Endometrial microvascular endothelial cells (primary cell): Measurements from ENCODE around the gene PSMA4. TPM values are rescaled to one million over a fixed set of nuclear protein-coding genes. Genes with fewer than 3 reads are reported as not detected.
"Not testable (repeated sequence)": the region's sequence is repeated elsewhere in the genome, so short reads cannot be mapped to it uniquely, and the experiment has no call there.

Source experiments
- in situ Hi-C: cut with HindIII; loops from 2 replicates; pipeline ENCODE4 v1.10.0; 2017; ENCODE audit warnings: low sequenced_read_pairs, low pct_unique_long_range_greater_than_20kb; ENCODE audit errors: inconsistent ontology term
- total RNA-seq: library from RNA; depleted of rRNA; stranded (reverse); fragments of >200 nt; gene quantifications from one replicate; pipeline ENCODE4 v1.2.3, GENCODE V29; 2015; ENCODE audit errors: inconsistent ontology term

The PSMA4 gene
- total RNA-seq, 1 donor from 2014 or later, result 374 TPM

DNA sequence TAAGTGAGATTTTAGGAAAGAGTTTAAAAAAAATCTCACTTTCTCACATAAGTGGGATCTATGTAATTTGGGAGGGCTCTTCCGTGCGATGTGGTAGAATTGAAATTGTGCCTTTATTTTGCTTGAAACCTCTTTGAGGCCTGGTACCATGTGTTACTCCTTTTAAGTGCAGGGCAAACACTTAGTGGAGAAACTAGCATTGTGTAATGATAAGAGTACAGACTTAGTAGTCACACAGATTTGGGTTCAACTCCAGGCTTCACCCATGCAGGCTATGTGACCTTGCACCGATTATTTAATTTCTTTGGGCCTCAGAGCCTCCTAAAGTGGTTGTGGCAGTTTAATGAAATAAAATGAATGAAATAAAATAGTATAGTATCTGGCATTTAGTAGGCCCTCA, 2.4 kb downstream of the PSMA4 start:
- in situ Hi-C loops, result no loop called here

DNA sequence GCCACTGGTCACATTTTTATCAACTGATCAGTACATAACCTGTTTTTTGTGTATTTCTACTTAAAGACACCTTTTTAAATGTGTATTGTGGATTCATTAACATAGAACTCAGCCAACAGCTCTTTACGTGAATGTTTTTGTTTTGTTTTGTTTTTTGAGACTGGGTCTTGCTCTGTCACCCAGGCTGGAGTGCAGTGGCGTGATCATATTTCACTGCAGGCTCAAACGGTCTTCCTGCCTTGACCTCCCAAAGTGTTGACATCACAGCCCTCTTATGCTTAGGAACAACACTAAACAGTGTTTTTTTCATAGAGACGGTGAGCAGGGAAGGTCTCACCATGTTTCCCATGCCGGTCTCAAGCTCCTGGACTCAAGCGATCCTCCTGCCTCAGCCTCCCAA, 9.9 kb downstream of the PSMA4 start:
- in situ Hi-C loops, result no loop called here

DNA sequence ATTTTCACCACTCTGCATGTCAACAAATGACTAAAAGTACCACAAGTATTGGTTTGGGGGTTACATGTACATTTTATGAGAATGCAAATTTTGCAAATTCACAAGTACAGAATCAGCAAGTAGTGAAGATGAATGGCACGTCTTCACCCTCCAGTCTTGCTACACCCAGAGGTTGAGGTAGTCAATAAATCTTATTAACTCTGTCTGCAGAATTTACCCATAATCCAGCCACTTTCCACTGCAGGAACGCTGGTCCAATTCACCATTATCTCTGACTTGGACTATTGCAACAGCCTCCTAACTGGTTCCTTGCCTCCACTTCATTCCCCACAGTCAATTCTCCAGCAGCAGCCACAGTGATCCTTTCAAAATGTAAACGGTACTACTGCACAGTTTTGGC, 10.6 kb downstream of the PSMA4 start:
- in situ Hi-C loops, result no loop called here

DNA sequence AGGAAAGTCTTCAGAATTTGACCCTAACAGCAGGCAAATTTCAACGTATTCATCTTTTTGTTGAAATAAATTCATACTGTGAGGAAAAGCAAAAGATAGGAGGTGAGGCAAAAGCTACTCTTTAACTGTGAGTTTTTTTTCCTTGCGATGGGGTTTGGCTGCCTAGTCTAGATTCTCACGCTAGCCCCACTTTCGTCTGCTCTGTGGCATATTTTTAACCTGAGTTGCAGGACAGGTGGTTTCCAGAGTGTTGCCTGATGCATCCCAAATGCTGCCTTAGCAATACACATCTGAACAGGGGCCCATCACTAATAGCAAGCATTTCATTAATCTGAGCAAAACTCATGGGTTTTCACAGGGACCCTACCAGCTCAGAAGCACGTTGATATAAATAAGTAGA, 11.7 kb downstream of the PSMA4 start:
- in situ Hi-C loops, result no loop called here

DNA sequence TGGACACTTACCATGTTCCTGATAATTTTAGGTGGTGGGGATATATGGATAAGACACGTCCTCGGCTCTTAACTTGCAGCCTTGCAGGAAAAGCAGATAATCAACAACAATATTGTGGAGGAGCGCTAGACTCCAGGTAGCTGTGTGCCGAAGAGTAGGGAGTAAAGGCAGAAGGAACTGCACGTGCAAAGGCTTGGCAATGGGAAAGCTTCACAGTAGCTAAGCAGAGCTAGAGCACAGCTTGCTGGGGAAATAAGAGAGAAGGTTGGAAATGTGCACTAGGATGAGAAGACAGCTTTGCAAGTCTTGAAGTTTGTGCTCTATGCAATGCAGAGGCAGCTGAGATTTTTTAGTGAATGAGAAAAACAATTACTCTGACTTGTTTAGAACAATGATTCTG, 12.4 kb downstream of the PSMA4 start:
- in situ Hi-C loops, result no loop called here

DNA sequence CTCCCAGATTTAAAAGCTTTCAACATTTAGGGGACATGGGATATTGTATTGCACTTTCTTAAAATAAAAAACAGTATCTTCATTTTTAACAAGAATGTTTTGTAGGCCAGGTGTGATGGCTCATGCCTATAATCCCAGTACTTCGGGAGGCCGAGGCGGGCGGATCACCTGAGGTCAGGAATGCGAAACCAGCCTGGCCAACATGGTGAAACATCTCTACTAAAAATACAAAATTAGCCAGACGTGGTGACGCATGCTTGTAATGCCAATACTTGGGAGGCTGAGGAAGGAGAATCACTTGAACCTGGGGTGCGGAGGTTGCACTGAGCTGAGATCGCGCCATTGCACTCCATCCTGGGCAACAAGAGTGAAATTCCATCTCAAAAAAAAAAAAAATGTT, 20.0 kb downstream of the PSMA4 start:
- in situ Hi-C loops, result not testable (repeated sequence)

DNA sequence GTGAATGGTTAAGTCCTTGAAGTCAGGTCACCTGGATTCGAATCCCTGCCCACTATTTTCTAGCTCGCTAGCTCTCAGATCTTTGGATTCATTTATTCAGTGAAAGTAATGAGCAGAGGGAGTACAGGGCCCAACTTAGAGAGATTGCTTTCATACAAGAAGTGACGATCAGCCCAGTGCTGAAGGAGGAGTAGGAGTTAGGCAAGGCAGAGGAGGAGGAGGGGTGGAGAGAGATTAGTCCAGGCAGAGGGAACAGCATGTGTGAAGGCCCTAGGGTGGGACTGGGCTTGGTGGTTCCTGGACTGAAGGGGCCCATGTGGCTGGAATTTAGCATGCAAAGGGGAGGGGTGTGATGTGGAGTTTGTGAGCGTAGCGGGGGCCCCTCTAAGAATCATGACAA, 21.2 kb downstream of the PSMA4 start:
- in situ Hi-C loops, result no loop called here

DNA sequence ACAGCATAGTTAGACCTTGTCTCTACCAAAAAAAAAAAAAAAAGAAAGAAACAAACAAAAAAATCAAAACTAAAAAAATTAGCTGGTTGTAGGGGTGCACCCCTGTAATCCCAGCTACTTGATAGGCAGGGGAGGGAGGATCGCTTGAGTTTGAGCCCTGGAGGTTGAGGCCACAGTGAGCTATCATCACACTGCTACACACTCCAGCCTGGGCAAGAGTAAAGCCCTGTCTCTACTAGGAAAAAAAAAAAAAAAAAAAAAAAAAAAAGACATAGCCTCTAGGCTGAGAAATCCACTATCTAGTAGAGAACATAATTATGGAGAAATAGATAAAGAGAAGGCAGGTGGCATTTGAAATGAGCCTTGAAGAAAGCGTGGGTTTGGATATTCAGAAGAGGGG, 22.8 kb downstream of the PSMA4 start:
- in situ Hi-C loops, result no loop called here

DNA sequence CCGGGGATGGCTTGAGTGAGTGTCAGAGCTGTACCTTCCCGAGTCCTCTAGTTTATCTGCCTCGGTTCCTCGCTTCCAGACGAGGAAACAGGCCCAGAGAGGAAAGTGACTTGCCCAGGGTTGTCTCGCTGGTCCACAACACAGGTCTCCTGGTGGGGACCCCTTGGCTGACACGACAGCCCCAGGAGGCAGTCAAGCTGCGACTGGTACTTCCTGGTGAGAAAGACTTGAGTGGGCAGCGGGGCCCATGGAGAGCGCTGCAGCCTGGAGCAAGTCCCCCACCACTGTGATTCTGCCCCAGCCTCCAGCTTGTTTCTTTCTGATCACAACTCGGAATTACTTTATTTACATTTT, 24.5 kb downstream of the PSMA4 start:
- in situ Hi-C loops, result no loop called here

DNA sequence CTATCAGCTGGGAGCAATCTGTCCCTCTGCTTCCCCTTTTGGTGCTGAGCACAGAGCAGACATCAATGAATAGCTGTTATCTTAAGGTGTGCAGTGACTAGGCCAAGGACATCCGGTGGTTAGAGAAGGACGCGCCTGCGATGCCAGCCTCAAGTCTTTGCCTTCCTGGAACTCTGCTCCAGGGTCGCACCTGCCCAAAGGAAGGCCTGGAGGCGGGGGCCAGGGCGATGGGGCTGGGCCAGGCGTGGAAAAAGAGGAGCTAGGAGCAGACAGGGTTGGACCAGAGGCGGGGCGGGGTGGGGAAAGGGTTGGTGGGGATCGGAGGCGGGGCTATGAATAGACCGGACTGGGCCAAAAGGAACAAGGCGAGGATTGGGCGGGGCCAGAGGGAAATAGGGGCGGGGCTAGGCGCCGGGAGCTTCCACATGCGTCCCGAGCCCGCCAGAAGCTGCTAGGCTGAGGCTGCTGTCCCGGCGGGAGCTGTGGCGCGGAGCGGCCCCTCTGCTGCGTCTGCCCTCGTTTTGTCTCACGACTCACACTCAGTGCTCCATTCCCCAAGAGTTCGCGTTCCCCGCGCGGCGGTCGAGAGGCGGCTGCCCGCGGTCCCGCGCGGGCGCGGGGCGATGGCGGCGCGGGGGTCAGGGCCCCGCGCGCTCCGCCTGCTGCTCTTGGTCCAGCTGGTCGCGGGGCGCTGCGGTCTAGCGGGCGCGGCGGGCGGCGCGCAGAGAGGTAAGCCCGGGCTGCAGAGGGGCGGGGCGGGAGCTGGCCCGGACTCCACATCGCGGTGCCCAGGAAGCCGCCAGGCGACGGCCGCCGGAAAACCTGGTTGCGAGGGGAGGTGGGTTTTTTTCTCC, 25.1 kb downstream of the PSMA4 start, which contains the start of gene CHRNA5:
CHRNA5 (plus strand) TSS at position 424 of the 854 bp plus-strand sequence; CDS start at position 624, 200 bp downstream.
- in situ Hi-C loops, result no loop called here

DNA sequence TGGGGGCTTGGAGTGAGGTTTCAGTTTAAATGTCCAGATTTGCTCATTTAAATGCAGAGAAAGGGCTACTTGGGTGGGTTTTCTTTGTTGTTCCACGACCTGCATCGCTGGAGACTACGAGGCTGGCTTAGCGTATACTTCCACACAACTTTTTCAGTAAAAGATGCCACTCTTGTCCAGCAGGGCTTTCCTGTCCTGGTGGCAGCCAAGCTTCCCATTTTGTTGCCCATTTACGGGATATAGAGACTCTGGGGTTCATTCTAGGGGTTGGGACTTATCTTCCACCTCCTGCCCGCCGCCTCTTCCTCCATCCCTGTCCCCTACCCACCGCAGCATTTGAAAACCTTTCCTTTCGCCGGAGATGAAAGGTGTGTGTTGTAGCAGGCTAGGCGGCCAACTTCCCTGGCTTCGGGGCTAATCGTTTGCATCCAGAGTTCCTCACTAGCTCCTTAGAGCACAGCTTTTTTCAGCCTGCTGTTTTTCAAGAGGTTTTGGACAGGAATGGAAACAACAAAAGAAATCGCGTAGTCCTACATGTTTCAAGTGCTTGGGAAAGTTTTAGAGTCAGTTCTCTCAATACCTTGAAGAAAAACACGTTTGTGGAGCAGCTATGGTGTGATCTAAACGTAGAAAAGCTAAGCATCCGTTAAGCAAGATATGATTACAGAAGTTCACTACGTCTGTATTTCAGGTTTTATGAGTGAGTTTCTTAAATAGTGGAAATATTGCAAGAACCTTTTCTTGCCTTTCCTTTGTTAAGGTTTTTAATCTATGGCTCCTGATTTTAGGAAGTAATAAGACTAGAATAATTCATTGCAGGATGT, 25.9 kb downstream of the PSMA4 start:
- in situ Hi-C loops, result no loop called here

DNA sequence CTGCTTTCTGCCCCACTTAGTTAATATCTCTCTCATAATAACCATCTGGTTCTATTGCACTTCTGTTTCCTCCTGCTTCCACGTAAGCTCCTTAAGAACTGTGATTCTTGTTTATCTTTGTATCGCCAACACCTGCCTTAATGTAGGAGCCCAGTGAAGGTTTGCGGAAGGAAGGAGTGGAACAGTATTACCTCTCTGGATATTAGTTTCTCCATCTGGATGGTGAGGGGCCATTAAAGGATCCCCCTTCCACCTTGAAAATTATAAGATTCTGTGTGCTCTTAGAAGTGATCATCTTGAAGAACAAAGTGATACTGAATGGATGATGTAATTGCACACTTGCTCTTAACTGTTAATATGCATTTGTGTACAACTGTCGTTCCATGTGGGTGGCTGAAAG, 27.3 kb downstream of the PSMA4 start:
- in situ Hi-C loops, result no loop called here

DNA sequence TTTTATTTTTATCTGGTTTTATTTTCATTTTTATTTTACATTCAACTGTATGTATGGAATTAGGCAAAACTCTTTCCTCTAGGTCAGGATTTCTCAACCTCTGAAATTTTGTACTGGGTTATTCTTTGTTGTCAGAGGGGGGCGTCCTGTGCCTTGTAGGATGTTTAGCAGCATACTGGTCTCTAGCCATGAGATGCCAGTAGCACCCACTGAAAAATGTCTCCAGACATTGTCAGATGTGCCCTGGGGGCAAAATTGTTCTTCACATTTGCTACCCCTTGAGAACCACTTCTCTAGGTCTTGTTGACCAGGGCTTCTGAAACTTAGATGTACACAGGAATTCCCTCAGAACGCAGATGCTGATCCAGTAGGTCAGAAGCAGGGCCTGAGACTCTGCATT, 30.5 kb downstream of the PSMA4 start:
- in situ Hi-C loops, result no loop called here

DNA sequence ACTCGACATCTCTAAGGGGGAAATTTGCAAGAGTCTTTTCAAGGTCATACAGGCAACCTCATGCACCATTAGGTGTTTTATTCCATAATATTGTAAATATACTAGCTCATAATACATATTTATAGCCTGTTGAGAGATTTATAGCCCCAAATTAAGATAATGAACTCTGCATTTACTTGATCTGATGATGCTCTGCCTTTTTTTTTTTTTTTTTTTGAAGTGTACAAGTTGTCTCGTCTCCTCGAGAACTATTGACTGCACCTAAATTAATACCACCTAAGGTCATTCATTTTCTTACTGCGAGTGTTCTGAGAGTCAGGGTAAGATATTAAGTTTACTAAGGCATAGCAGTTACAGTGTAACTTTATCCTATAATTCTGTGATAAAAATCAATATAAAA, 31.1 kb downstream of the PSMA4 start:
- in situ Hi-C loops, result no loop called here

DNA sequence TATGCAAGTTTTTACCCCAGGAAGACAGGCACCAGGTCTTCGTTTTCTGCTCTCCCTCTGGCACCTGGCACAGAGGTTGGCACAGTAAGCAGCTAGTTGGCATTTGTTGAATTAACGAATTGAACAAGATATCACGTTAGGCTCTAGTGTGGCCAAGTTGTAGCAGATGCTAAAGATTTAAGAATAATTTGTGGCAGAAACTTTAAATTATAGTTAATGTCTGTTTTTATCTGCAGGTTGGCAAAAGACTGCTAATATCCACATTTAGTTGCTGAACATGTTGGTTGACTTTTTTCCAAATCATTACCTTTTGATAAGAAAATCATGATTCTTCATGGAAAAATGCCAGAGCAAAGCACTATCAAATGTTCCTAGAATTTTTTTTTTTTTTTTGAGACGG, 33.2 kb downstream of the PSMA4 start:
- in situ Hi-C loops, result no loop called here

DNA sequence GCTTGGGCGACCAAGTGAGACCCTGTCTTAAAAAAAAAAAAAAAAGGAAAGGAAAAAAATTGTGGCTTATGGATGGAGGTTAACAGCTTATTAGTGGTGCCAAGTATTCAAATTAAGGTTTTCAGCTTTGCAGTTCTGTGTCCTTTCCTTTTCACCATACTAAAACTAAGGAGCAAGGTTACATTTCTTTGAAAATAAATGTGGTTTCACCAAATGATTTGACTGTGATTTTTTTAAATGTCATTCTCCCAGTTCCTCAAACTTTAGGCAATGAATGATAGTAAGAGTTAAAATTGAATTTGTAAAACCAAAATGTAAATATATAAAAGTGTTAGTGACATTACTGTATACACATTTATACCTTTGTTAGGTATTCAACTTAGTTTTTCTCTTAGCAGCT, 34.7 kb downstream of the PSMA4 start:
- in situ Hi-C loops, result no loop called here

DNA sequence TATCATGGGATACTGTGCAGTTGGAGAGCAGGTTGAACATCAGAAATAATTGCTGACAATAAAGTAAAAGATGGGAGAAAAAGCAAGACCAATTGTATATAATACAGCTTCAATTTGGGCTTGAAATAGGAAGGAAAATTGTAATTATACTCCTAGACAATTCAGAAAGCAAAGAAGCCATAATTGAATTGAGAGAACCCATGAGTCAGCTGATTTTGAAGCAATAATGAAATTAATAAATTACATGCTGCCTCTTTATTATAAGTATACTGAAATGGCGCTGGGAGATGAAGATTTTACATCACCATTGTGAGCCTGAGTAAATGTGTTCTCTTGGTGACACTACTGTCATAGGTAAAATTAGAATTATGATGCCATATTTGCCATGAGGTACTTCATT, 57.3 kb downstream of the PSMA4 start:
- in situ Hi-C loops, result no loop called here

DNA sequence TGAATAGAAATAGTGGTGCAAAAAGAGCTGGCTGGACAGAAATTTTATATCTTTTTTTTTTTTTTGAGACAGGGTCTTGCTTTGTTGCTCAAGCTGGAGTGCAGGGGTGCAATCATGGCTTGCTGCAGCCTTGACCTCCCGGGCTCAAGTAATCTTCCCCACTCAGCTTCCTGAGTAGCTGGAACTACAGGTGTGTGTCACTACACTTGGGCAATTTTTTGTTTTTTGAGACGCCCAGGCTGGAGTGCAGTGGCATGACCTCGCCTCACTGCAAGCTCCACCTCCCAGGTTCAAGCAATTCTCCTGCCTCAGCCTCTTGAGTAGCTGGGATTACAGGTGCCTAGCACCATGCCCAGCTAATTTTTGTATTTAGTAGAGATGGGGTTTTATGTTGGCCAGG, 58.1 kb downstream of the PSMA4 start:
- in situ Hi-C loops, result no loop called here

DNA sequence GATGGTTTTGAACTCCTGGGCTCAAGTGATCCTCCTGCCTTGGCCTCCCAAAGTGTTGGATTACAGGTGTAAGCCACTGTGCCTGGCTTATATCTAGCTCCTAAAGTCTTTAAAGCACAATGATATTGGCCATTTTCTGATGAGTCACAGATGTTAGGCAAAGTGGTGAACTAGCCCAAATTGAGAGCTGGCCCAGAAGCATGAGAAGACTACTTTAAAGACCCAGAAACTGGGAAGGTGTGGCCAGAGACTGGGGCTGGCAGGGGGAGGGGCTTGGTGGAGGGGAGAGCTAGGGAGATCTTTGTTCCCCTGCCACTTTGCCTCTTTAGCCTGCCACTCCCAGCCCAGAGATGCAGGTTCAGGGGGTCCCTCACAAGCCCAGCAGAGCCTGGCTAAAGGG, 58.9 kb downstream of the PSMA4 start:
- in situ Hi-C loops, result no loop called here
